Measurements from ENCODE around the gene KATNA1. TPM values are rescaled to one million over a fixed set of nuclear protein-coding genes. Genes with fewer than 3 reads are reported as not detected.

KATNA1 gene
- total RNA-seq, 1 donor from 2014 or later: 14.3 TPM

GRCh38 chr6:149559389-149559788, 89.1 kb downstream of the KATNA1 start:
- no peak for DNase-seq (ENCODE audit: low spot score, unreplicated experiment)
- H3K27me3 Mint-ChIP-seq: peaks cover 60% of the 10 kb centered on the region
- no peak overlapping the region for H3K27ac Mint-ChIP-seq
- TF ChIP-seq CTCF (IDR thresholded peaks at IDR 0.05; ENCODE audit: unreplicated experiment): no peak
- no peaks in the 10 kb centered on the region for H3K9me3 Mint-ChIP-seq (ENCODE audit: low read depth)
- no peaks in the 10 kb centered on the region for H3K4me1 Mint-ChIP-seq (ENCODE audit: low read depth)
- no peak overlapping the region for H3K4me3 Mint-ChIP-seq (ENCODE audit: low read depth)
- no peaks in the 10 kb centered on the region for H3K36me3 Mint-ChIP-seq (ENCODE audit: insufficient read depth)

- H3K9me3 Mint-ChIP-seq (ENCODE audit: low read depth): no peaks in the 10 kb centered on the region
- H3K27ac Mint-ChIP-seq: no peak overlapping the region
- DNase-seq (ENCODE audit: low spot score, unreplicated experiment): no peak
- H3K4me1 Mint-ChIP-seq (ENCODE audit: low read depth): no peaks in the 10 kb centered on the region
- H3K36me3 Mint-ChIP-seq (ENCODE audit: insufficient read depth): no peaks in the 10 kb centered on the region
- no peak for TF ChIP-seq CTCF (IDR thresholded peaks at IDR 0.05; ENCODE audit: unreplicated experiment)
- no peak overlapping the region for H3K4me3 Mint-ChIP-seq (ENCODE audit: low read depth)
- peaks cover 60% of the 10 kb centered on the region for H3K27me3 Mint-ChIP-seq
Measured at GRCh38 chr6:149558029-149558428, 90.5 kb downstream of the KATNA1 start.

- no peak overlapping the region for H3K4me3 Mint-ChIP-seq (ENCODE audit: low read depth)
- H3K36me3 Mint-ChIP-seq (ENCODE audit: insufficient read depth): no peaks in the 10 kb centered on the region
- H3K4me1 Mint-ChIP-seq (ENCODE audit: low read depth): peaks cover 4% of the 10 kb centered on the region
- H3K27me3 Mint-ChIP-seq: peaks cover 41% of the 10 kb centered on the region
- no peak for TF ChIP-seq CTCF (IDR thresholded peaks at IDR 0.05; ENCODE audit: unreplicated experiment)
- no peak for DNase-seq (ENCODE audit: low spot score, unreplicated experiment)
- no peaks in the 10 kb centered on the region for H3K9me3 Mint-ChIP-seq (ENCODE audit: low read depth)
- no peak overlapping the region for H3K27ac Mint-ChIP-seq
Measured at GRCh38 chr6:149551920-149552319, 96.6 kb downstream of the KATNA1 start.

- peak; percentile 99 for TF ChIP-seq CTCF (IDR thresholded peaks at IDR 0.05; ENCODE audit: unreplicated experiment)
- no peaks in the 10 kb centered on the region for H3K9me3 Mint-ChIP-seq (ENCODE audit: low read depth)
- no peaks in the 10 kb centered on the region for H3K36me3 Mint-ChIP-seq (ENCODE audit: insufficient read depth)
- peaks cover 12% of the 10 kb centered on the region for H3K27me3 Mint-ChIP-seq
- peak; percentile 93 for DNase-seq (ENCODE audit: low spot score, unreplicated experiment)
- H3K4me3 Mint-ChIP-seq (ENCODE audit: low read depth): peak within 1 kb of the TSS; percentile 92
- peaks cover 18% of the 10 kb centered on the region for H3K4me1 Mint-ChIP-seq (ENCODE audit: low read depth)
- H3K27ac Mint-ChIP-seq: peak within 1 kb of the TSS; percentile 99
Measured at GRCh38 chr6:149545754-149546471, 102.6 kb downstream of the KATNA1 start, which contains the start of gene PPIL4. PPIL4 (minus strand) TSS chr6:149546043; CDS start chr6:149546005, 38 bp downstream.

- Mint-ChIP-seq H3K27me3 (peaks cover 12% of the 10 kb centered on the region), H3K27ac (peak overlapping the region; percentile 99), H3K4me3 (ENCODE audit: low read depth) (peak overlapping the region; percentile 92), H3K9me3 (ENCODE audit: low read depth) (no peaks in the 10 kb centered on the region), H3K36me3 (ENCODE audit: insufficient read depth) (peaks cover 2% of the 10 kb centered on the region), H3K4me1 (ENCODE audit: low read depth) (peaks cover 18% of the 10 kb centered on the region)
- TF ChIP-seq CTCF (IDR thresholded peaks at IDR 0.05; ENCODE audit: unreplicated experiment): peak; percentile 13
- no peak for DNase-seq (ENCODE audit: low spot score, unreplicated experiment)
Measured at GRCh38 chr6:149545258-149545753, 103.2 kb downstream of the KATNA1 start.

Other genes with a start within 250 kb of the KATNA1 start
- gene SUMO4, start 248.5 kb downstream of the KATNA1 start, total RNA-seq: 2.7 and 3.6 TPM in 2 replicates
- 0.48 and 0.71 TPM in 2 replicates for gene ZC3H12D, start 163.7 kb downstream of the KATNA1 start, total RNA-seq
- 37.2 and 38.3 TPM in 2 replicates for gene PPIL4, start 102.7 kb downstream of the KATNA1 start, total RNA-seq
- gene GINM1, start 82.3 kb downstream of the KATNA1 start, total RNA-seq: 25.9 and 26.3 TPM in 2 replicates
- 40.5 and 41.8 TPM in 2 replicates for gene LATS1, start 69.4 kb upstream of the KATNA1 start, total RNA-seq
- 58.0 and 60.8 TPM in 2 replicates for gene NUP43, start 97.8 kb upstream of the KATNA1 start, total RNA-seq
- gene PCMT1, start 101.0 kb upstream of the KATNA1 start, total RNA-seq: 63.1 and 63.5 TPM in 2 replicates
- 45.0 and 63.3 TPM in 2 replicates for gene LRP11, start 215.6 kb upstream of the KATNA1 start, total RNA-seq
- not detected in 2 replicates for gene RAET1E, start 249.4 kb upstream of the KATNA1 start, total RNA-seq

Data from progenitor cell of endocrine pancreas (in vitro differentiated cells).